HG03342 (cell line): ENCODE data around the gene BRPF3.
"Not testable (repeated sequence)": the region's sequence is repeated elsewhere in the genome, so short reads cannot be mapped to it uniquely, and the experiment has no call there.

Experiments
- ATAC-seq: cut with Tn5 transposase; IDR thresholded peaks from one replicate; pipeline ENCODE4 v1.9.1; 2021; ENCODE audit warnings: mild to moderate bottlenecking, moderate library complexity; ENCODE audit not compliant: unreplicated experiment

BRPF3 gene

GRCh38 chr6:36200154-36200891, 3.8 kb downstream of the BRPF3 start:
- no peak for ATAC-seq

- no peak for ATAC-seq
Observed at GRCh38 chr6:36200998-36201596, 4.6 kb downstream of the BRPF3 start.

- ATAC-seq = no peak
Observed at GRCh38 chr6:36201612-36202011, 5.1 kb downstream of the BRPF3 start.

GRCh38 chr6:36202101-36202500, 5.6 kb downstream of the BRPF3 start:
- ATAC-seq = no peak

- ATAC-seq = no peak
Observed at GRCh38 chr6:36204068-36204753, 7.7 kb downstream of the BRPF3 start.

- ATAC-seq = no peak
Observed at GRCh38 chr6:36207155-36207554, 10.6 kb downstream of the BRPF3 start.

GRCh38 chr6:36209606-36210005, 13.1 kb downstream of the BRPF3 start:
- no peak for ATAC-seq

- no peak for ATAC-seq
Observed at GRCh38 chr6:36210182-36210581, 13.6 kb downstream of the BRPF3 start.

GRCh38 chr6:36210886-36211595, 14.5 kb downstream of the BRPF3 start:
- ATAC-seq = no peak

GRCh38 chr6:36216559-36216958, 20.0 kb downstream of the BRPF3 start:
- ATAC-seq = no peak

- ATAC-seq = no peak
Observed at GRCh38 chr6:36217188-36217587, 20.6 kb downstream of the BRPF3 start.

- ATAC-seq = no peak
Observed at GRCh38 chr6:36217946-36218345, 21.4 kb downstream of the BRPF3 start.

- not testable (repeated sequence) for ATAC-seq
Observed at GRCh38 chr6:36218516-36218915, 22.0 kb downstream of the BRPF3 start.

GRCh38 chr6:36219081-36219480, 22.5 kb downstream of the BRPF3 start:
- ATAC-seq = no peak

GRCh38 chr6:36220226-36220625, 23.7 kb downstream of the BRPF3 start:
- ATAC-seq = no peak

GRCh38 chr6:36221674-36222073, 25.1 kb downstream of the BRPF3 start:
- no peak for ATAC-seq

GRCh38 chr6:36222924-36223323, 26.4 kb downstream of the BRPF3 start:
- no peak for ATAC-seq

GRCh38 chr6:36223706-36224105, 27.2 kb downstream of the BRPF3 start:
- no peak for ATAC-seq

GRCh38 chr6:36224918-36225461, 28.4 kb downstream of the BRPF3 start:
- ATAC-seq = no peak

- no peak for ATAC-seq
Observed at GRCh38 chr6:36226438-36227047, 30.0 kb downstream of the BRPF3 start.
